GM19324 (cell line): ENCODE measurements around the gene HS1BP3.
A peak's percentile ranks its signal among the peaks of the same experiment; 100 is the strongest.

Source experiments
- ATAC-seq: cut with Tn5 transposase; IDR thresholded peaks from one replicate; pipeline ENCODE4 v1.9.1; 2021; ENCODE audit warnings: mild to moderate bottlenecking, moderate library complexity; ENCODE audit not compliant: unreplicated experiment, low FRiP score

Gene HS1BP3

DNA sequence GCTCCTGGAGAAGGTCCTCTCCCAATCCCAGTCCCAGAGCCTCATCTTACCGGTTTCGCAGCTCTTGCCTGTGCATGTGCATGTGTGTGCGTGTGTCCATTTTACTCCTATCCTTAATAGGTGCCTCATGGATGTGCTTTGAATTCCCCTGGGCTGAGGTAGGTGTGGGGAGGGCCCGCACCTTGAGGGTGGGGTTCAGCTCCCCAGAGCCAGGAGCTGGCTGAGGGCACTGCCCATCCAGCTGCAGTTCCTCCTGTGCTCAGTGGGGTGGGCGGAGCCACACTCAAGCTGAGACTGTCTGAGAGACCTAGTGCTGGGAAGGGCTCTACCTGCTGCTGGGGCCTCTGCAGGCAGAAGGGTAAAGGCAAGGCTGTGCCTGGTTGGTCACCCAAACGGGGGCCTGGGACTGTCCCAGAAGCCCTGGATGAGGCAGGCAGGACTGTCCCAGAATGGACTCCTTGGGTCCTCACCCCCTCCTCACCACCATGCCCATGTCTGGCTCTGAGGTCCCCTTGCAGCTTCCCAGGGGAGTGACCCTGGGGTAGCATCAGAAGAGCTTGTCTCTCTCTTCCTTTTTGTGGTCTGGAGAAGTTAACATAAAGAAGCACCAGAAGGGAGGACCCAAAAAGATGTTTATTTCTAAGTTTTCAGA is 24.9 kb upstream of the HS1BP3 start:
- peak; percentile 76 for ATAC-seq

DNA sequence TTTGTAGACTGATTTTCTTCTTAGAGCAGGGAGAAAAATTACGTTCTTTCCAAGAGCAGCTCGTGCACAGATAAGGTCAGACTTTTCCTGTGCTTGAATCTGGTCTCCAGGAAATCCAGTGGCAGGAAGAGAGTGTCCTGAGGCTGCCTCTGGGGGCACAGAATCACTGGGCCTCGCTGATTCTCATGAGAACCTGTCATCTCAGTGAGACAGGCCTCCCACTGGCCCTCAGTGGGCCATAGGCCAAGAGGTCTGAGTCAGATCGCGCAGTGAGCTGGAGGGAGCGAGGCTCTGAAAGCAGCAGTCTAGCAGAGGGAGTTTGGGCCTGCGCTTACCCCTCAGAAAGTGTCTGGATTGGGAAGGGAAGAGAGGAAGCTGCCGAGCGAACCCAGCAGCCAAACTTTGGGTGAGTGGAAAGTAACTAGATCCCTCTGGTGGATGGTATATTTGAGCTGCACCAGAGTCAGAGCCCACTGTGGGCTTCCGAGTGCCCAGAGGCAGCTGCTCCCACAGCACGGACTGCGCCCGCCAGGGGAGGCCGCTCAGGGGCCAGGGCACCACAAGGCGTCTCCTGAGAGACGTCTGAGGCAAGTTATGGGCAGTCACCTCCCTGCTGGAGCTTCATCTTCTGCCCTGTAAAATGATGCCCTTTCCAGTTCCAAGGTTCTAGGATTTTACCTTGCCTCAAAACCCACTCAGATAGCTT is 24.2 kb upstream of the HS1BP3 start:
- no peak for ATAC-seq

DNA sequence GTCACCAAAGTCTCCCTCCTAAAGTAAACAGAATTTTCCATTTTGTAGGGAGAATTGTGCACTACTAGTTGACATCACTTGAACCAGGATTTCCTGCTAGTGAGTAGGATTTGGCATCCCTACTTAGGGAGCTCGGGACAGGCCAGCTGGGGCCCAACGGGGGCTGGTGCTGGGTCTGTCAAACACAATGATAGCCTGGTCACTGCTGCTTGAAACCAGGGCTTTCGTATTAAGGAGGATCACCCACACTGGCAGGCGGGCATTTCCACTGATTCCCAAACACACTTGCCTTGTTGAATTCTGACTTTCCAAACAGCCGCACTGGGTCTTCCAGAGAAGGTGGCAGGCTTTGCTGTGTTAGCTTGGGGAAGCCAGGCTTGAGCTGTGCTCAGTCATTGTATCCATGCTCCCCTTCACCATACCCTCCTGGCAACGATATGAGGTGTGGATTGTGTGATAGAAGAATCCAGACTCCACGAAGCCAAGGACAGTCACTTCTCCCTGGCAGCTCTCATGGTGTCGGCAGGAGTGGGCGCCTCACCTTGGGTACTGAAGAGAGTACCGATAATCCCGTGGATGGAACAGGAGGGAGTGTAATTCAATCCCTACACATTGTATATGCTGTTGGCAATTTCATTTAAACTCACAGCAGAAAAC is 23.5 kb upstream of the HS1BP3 start:
- ATAC-seq = no peak

DNA sequence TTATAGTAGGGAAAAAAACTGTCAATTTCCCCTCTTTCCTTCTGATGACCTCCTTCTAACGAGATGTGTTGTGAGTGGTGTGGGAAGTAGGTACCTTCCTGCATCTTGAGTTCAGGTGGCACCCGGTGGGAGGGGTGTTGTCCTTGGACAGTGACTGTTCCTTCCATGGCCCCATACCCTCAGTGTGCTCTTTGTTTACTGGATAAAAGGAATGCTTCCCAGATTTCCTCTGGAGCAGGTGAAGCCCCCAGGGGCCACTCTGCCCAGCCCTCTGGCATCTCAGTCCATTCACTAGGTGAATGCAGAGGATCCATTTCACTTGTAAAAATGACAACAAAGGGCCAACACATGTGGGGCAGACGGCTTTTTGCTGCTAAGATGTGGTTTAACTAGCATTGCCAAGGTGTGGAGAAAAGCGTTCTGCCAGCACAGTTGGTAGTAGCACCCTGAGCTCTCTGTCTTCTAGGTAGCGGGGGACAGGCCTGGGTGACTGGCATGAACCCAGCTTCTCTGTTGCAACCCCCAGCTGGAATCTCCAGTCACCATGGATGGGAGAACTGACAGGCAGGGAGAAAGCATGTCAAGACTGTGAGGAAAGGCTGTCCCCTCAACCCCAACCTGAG is 22.9 kb upstream of the HS1BP3 start:
- ATAC-seq = no peak

DNA sequence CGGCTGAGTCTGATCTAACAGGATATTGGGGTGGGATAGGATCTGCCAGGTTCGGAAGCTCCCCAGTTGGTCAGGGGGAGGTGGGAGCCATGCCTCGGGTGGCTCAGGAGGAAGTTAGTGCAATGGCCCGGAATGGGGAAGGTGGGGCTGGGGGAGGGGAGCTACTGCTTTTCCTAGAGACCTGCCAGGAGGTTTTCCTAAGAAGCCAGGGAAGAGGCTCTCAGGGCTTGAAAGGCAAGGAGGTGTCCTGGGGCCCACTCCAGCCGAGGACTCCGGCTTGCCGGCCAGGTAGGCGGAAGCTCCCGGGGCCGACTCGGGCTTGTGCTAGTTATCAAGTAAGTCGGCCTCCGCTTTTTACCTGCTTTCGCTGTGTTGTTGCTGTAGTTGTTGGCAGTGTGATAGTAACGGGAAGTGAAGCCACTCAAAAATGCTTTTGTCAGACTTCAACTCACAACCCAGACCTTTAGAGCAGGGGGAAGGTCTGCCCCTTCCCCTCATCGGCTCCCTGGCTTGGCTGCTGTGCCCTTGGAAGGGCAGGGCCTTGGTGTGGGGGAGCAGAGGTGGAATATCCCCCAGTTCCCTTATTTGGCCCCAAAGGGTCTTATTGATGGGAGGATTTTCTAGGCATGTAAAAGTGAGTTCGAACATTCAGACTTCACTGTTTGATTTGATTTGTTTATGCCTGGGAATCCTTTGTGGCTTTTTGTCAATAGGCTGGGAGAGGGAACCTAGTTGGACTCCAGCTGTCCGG is 21.5 kb upstream of the HS1BP3 start:
- no peak for ATAC-seq

DNA sequence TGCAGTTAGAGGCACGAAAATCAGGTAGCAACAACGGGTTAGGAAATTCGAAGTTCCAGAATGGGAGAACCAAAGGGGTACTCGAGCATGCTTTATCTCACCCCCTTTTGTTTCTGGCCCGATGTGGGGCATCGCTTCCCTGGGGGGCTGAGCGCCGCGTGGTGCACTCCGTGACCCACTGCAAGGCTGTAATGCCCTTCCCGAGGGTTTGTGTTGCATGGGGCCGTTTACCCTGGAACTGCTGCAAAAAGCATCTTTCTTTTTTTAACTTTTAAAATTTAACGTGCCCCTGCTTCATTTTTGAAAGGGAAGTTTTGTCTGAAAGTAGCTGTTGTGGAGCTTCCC is 20.8 kb upstream of the HS1BP3 start:
- no peak for ATAC-seq

DNA sequence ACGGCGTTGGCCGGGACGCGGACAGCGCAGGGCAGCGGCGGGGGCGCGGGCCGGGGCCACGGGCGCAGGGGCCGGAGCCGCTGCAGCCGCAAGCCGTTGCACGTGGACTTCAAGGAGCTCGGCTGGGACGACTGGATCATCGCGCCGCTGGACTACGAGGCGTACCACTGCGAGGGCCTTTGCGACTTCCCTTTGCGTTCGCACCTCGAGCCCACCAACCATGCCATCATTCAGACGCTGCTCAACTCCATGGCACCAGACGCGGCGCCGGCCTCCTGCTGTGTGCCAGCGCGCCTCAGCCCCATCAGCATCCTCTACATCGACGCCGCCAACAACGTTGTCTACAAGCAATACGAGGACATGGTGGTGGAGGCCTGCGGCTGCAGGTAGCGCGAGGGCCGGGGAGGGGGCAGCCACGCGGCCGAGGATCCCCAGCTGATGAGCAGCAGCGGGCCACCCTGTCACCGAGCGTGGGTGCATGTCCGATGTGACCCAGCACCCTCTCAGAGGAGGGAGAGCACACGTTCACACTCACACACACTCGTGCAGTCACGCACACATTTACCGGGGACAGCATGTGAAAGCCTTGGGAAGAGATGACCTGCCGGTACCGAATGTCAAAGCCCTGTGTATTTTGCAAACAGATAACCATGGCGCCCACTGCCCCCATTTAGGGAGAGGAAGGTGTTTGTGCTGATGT is 20.3 kb upstream of the HS1BP3 start:
- no peak for ATAC-seq

DNA sequence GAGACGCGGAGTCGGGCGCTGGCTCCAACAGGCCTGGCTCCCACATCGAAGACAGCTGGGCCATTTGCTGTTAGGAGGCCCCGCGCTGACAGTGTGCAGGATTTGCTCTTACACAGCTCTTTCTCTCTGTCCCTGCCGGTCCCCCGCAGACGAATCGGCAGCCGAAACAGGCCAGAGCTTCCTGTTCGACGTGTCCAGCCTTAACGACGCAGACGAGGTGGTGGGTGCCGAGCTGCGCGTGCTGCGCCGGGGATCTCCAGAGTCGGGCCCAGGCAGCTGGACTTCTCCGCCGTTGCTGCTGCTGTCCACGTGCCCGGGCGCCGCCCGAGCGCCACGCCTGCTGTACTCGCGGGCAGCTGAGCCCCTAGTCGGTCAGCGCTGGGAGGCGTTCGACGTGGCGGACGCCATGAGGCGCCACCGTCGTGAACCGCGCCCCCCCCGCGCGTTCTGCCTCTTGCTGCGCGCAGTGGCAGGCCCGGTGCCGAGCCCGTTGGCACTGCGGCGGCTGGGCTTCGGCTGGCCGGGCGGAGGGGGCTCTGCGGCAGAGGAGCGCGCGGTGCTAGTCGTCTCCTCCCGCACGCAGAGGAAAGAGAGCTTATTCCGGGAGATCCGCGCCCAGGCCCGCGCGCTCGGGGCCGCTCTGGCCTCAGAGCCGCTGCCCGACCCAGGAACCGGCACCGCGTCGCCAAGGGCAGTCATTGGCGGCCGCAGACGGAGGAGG is 19.6 kb upstream of the HS1BP3 start:
- no peak for ATAC-seq

DNA sequence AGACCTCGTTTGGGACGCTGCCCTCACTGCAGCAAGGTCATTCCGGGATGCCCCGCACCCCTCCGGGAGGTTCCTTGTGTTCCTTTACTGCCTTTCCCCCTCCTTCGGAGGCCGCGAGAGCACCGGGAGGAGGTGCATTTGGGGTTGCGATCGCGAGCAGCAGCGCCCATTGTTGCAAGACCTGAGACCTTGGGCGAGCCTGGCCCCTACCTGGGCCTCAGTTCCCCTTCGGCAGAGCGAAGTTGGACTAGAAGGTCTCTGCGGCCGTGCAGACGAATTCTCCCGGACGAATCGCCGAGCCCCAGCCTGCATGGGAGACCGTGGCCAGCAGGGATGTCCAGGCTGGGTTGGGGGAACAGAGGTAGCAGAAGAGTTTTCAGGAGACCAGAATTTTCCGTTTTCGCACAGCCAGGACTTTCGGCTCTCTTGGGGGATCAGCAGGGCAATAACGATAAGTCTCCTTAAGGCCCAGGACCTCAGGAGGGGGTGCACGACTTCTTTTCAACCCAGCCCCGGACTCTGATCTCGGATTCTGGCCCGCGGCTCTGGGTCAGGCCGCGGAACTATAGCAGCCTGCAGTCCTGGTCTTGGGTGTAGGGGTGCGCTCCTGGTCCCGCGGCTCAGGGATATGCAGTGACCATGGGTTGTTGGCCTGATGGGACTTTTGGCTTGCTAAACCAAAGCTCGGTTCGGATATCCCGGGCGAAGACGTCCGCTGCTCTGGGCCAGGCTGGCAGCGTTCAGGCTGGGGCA is 18.8 kb upstream of the HS1BP3 start:
- no peak for ATAC-seq

DNA sequence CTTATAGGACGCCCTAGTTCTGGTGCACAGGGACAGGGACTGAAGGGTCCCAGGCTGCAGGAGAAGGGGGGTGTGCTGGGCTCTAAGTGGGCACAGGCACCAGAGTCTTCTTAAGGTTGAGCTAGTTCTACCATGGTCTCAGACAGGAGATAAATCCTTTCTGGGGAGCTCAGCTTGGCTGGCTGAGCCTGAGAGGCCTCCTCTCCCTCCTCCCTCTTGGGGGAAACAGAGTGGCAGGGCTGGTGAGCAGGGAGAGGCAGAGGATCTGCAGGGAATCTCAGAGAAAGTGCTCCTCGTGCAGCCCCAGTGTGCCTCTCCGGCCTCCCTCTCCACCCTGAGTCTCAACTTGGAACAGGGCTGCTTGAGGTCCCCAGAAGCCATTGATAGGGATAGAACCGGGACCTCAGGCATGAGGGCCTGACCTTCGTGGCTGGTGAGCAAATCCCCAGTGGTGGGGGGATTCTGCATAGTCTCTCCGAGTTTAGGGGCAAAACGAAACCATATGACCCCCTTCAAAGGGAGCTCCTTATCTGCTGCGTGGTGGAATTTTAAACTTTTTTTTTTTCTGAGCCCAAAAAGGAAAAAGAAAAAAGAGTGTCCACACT is 18.1 kb upstream of the HS1BP3 start:
- ATAC-seq = no peak

DNA sequence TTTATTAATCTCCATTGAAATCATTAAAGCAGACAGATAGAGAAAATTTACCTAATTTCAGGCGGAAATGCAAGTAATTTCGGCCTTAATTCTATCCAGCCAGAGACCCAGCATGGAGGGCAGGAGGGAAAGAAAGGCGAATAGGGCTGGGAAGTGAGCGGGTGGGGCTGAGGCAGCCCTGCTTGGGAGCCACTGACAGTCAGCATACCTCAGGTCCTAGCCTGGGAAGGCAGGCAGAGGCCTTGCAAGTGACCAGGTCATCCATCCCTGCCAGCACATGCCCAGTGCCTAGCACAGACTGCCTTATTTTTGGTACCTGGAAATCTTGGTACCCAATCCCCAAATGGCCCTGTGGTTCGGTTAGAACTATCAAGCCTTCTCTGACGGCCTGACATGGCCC is 17.6 kb upstream of the HS1BP3 start:
- ATAC-seq = no peak

DNA sequence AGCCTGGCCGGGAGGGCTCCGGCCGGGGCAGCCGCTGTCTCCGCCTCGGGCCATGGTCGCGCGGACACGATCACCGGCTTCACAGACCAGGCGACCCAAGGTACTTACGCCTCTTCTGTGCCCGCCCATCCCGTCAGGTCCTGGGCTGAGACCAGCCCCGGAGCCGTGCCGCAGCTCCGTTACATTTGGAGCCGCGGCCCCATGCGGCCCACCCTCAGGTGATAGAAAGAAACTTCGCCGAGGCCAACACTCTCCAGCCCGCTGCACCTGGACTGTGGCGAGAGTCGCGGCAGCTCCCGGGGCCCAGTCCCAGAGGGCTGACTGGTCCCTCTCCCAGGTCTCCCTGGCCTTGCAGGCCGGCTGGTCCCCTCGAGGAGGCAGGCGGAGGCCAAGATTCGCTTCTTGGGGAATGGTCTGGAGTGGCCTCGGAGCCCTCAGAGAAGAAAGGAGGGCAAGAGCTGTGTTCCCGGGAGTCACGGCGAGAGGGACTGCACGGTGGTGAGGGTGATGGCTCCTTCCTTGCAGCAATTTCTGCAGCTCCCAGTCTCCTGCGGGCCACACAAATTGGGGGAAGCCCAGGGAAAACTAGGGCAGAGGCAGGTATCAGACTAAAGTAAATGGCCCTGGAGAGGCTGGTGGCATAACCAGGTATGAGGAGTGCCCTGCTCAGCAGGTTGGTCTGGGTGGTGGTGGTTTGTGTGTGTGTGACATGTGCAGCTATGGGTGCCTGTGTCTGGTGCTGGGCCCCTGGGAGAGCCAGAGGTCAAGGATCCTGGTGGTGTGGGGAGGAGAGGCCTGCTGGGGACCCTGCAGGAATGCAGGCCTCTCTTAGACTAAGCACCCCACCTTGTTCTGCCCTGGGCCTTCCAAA is 16.9 kb upstream of the HS1BP3 start:
- no peak for ATAC-seq

DNA sequence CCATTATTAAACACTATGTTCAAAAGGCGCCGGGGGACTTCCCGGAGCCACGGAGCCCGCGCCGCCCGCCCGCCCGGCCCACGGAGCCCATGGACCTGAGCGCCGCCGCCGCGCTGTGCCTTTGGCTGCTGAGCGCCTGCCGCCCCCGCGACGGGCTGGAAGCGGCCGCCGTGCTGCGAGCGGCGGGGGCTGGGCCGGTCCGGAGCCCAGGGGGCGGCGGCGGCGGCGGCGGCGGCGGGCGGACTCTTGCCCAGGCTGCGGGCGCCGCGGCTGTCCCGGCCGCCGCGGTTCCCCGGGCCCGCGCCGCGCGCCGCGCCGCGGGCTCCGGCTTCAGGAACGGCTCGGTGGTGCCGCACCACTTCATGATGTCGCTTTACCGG is 16.2 kb upstream of the HS1BP3 start:
- ATAC-seq = no peak

DNA sequence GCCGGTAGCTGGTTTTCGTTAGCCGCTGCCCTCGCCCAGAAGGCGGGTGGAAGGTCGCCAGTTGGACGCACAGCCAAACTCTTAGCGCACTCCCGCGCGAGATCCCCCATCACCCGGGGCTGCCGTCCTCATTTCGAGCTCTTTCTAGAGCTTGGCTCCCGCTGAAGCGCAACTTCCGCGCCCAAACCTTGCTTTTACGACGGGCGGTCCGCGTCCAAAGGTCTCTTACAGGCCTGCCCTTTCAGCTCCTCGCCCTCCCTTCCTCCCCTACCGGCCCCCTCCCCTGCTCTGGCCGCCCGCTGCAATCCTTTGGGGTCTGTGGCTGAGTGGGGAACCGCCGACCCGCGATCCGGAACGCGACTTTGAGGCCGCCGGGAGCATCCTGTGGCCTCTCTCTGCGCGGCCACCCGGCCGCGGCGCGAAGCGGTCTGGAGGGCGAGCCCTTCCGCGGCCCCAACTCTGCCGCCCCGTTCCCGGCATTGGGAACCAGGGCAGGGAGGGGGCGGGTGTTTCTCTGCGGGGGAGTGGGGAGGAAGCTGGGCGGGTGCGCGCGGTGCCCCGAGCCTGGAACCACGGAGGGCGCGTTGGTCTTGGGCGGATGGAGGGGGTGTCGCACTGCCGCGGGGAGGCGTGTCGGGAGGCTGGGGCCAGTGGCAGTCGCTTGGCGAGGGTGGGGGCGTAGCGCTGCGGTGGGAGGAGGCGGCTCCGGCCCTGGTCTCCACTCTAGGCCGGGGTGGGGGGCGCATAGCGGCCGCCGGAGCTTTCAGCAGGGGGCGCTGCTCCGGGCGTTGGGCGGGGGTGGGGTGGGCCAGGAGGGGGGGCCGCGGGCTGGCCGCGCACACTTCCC is 15.6 kb upstream of the HS1BP3 start, which contains the start of gene GDF7:
Gene GDF7 (plus strand): TSS at position 841 of the 847 bp plus-strand sequence. CDS start 96 bp downstream, outside the sequence.
- no peak for ATAC-seq

DNA sequence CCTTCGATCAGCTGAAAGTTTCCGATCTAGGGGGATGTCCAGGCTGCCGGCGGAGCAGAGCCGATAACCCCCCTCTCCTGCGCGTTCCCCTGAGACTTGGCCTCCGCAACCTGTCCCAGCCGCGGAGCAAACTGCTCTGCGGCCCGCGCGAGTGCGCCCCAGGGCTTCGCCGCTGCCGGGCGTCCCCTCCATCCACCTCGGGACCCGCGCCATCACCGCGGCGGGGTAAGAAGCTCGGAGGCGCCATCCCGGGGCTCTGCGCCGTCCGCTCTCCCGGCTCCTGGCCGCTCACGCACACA is 15.1 kb upstream of the HS1BP3 start:
- ATAC-seq = no peak

DNA sequence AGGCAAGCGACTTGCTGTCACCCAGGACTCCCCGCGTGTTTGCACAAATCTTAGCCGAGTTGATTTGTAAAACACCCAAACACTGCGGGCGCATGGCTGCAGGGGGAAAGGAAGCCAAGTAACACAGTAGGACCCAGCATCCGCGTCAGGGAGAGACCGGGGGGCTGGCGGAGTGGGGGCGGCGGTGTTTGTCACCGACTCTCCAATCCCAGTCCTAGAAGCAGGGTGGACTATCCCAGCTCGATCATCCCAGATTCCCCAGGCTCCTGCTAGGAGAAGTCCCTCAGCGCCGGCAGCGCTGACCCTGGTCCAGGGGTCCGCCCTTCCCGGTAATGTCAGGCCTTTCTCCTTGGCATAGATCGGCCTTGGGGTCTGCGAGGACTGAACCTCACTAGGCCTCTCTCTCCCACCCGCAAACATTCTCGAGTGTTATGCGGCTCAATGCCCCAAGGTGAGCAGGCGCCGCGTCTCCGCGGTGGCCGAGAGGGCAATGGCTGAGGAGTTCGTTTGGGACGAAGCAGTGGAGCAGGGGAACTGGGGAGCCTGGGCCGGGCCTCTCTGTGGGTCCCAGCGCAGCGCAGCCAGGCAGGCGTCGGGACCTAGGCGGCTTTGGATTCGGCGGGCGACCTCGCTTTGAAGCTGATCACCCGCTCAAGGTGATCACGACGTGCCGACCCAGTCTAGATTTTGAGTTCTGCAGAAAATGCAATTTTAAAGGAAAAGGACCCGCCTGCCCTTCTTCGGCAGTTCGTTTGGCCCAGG is 14.5 kb upstream of the HS1BP3 start:
- ATAC-seq = no peak
